NCI-H226 (cell line): ENCODE data around the gene SBF2.
"Not testable (repeated sequence)": the region's sequence is repeated elsewhere in the genome, so short reads cannot be mapped to it uniquely, and the experiment has no call there.

Experiments
- DNase-seq: peaks from one replicate; pipeline ENCODE4 v3.0.0-alpha.2; 2015

Gene SBF2

DNA sequence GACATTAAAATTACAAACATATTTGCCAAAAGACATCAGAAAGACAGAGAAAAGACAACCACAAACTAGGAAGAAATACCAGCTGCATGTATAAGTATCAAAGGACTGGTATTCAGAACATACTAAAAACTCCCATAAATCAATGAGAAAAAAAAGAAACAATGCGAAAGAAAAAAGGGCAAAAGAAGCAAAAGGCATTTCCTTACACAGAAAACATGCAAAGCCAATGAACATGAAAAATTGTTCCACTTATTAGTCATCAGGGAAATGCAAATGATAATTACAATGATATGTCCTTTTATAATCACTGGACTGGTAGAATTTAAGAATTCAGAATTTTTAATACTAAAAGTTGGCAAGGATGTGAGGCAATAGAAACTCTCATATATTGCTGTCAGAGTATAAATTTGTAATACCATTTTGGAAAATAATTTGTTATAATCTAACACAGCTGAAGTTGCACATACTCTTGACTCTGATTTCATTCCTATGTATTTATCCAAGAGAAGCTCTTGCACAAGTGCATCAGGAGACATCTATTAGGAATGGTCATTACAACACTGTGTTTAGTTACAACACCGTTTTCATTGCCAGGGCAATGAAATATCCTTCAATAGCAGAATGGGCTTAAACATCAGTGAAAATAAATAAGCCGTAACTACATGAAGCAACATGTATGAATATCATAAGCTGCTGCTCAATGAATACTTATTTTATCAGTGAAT is 350.5 kb downstream of the SBF2 start:
- peak; percentile 61 for DNase-seq

DNA sequence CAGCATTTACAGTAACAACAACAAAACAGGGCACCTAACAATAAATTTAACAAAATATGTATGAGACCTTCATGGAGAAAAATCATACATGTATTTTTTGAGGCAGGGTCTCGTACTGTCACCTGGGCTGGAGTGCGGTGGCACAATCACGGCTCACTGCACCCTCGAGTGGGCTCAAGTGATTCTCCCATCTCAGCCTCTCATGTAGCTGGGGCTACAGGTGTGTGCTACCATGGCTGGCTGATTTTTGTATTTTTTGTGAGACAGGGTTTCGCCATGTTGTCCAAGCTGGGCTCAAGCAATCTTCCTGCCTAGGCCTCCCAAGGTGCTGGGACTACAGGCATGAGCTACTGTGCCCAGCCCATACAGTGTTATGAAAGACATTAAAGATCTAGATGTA is 352.0 kb downstream of the SBF2 start:
- no peak for DNase-seq

DNA sequence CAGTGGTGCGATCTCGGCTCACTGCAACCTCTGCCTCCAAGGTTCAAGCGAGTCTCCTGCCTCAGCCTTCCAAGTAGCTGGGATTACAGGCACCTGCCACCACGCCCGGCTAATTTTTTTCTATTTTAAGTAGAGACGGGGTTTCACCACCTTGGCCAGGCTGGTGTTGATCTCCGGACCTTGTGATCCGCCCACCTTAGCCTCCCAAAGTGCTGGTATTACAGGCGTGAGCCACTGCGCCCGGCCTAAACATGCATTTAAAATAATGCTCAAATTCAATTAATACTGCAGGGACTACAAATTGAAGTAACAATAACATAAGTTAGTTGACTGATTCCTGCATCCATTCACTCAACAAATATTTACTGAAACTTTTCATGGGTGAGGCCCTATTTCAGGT is 354.9 kb downstream of the SBF2 start:
- DNase-seq = not testable (repeated sequence)

DNA sequence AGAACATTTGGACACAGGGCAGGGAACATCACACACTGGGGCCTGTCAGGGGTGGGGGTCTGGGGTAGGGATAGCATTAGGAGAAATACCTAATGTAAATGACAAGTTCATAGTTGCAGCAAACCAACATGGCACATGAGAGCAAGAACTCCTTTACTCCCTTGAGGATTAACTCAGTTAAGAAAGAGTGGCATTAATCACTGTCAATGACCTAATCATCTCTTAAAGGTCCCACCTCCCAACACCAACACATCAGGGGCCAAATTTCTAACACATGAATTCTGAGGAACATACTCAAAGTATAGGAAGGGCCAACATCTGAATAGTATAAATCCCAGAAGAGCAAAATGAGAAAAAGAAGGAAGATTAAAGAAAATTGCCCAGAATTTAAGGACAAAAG is 357.3 kb downstream of the SBF2 start:
- DNase-seq = peak; percentile 17

DNA sequence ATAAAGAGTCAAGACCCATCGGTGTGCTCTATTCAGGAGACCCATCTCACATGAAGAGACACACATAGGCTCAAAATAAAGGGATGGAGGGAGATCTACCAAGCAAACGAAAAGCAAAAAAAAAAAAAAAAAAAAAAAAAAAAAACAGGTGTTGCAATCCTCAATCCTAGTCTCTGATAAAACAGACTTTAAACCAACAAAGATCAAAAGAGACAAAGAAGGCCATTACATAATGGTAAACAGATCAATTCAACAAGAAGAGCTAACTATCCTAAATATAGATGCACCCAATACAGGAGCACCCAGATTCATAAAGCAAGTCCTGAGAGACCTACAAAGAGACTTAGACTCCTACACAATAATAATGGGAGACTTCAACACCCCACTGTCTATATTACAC is 361.2 kb downstream of the SBF2 start:
- DNase-seq = not testable (repeated sequence)

DNA sequence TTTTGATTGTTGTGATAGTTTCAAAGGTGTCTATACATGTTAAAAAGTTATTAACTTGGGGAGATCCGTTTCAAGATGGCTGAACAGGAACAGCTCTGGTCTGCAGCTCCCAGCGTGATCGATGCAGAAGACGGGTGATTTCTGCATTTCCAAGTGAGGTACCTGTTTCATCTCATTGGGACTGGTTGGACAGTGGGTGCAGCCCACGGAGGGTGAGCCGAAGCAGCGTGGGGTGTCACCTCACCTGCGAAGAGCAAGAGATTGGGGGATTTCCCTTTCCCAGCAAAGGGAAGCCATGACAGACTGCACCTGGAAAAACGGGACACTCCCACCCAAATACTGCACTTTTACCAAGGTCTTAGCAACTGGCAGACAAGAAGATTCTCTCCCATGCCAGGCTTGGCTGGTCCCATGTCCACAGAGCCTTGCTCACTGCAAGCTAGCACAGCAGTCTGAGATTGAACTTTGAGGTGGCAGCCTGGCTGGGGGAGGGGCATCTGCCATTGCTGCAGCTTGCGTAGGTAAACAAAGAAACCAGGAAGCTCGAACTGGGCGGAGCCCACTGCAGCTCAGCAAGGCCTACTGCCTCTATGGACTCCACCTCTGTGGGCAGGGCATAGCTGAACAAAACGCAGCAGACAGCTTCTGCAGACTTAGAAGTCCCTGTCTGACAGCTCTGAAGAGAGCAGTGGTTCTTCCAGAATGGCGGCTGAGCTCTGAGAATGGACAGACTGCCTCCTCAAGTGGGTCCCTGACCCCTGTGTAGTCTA is 363.3 kb downstream of the SBF2 start:
- DNase-seq = not testable (repeated sequence)

DNA sequence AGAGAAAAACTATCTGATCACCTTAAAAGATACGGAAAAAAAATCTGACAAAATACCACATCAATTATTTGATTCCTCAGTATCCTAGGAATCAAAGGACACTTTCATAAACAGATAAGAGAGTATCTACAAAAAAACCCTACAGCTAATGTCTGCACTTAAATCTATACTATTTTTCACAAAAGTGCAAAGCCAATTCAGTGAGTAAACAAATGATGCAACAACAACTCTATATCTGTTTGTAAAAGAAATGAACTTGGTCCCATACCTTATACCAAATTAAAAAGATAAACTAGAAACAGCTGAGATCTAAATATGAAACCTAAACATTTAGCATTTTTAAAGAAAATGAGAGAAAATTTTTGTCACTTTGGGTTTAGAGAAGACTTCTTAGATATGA is 366.3 kb downstream of the SBF2 start:
- DNase-seq = no peak

DNA sequence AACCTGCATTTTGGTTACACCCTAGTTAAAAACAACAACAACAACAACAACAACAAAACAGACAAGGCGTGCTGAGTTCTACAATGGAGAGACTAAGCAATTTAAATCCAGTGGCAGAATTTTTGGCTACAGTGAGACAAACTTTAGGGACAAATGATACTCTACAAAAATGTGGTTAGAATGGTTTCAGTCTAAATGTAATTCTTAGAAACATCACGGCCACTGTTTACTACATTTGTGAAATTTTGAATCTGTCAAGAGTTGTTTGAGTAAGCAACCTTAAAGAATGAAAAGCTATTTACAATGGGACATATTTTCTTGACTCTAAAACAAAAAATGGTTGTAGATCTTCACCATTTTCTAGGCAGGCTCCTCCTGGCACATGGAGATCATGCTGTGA is 370.7 kb downstream of the SBF2 start:
- DNase-seq = no peak

DNA sequence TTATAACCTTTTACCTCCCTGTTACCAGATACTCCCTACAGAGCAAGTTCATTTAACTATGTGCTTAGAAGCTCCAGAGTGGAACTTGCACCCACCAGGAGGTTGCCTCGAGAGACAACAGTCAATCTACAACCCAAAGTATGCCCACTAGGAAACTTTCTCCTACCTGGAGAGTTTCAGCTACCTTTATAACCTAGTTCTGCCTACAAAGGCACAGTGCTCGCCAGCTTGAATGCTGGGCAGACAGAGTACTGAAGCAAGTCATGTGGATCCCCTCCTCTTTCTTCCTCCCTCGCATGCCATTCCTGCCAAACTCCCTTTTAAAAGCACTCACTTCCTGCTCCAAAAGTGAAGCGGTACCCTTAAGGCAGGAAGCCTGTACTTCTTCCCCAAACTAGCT is 371.2 kb downstream of the SBF2 start:
- peak; percentile 70 for DNase-seq

DNA sequence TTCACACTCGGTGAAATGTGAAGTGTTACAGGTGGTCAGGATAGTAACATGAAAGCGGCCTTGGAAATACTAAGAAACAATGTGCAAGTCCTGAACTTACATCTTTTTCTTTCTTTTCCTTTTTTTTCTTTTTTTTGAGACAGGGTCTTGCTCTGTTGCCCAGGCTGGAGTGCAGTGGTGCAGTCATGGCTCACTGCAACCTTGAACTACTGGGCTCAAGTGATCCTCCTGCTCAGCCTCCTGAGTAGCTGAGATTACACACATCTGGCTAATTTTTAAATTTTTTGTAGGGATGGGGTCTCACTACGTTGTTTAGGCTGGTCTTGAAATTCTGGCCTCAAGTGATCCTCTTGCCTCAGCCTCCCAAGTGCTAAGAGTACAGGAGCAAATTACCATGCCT is 377.5 kb downstream of the SBF2 start:
- DNase-seq = no peak

DNA sequence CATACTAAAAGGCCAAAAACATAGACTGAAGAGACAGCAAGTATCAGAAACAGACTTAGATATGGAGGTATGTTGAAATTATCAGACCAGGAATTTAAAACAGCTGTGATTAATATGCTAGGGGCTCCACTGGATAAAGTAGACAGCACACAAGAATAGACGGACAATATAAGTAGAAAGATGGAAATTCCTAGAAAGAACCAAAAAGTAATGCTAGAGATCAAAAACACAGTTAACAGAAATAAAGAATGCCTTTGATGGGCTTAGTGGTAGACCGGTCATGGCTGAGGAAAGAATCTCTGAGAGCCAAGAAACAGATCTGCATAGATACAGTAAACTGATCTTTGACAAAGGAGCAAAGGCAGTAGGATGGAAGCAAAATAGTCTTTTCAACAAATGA is 380.0 kb downstream of the SBF2 start:
- no peak for DNase-seq

DNA sequence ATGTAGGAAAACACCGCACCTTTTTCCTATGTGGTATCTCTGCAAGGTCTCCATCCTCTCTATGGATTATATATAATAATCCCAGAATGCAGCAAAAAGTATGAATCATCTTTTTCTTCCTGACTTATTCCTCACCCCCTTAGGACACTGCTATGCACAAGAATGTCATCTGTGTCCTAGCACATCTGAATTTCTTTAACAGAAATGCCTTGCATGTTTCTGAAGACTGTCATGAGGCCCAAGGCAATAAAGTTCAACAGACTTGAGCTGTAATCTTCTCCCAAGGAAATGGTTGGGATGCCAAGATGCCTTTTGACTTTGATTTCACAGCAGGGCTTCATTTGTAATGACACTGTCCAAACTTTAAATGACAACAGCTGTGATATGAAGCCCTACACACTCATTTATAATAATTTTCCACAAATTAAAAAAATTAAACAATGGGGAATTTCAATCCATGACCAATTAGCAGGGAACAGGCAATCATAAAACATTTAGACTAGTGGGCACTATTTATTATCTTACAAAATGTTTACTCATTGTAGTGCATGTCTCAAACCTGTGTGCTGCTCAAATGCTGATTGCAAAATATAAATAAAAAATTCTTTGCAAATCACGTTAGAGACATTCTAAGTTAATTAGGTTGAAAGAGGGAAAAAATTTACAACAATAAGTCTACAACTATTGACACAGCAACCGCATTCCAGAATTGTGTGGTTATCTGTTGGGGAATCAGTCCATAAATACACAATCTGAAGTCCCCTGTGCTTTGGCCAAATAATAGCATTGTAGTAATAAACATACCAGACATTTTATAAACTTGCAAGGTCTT is 387.8 kb downstream of the SBF2 start:
- DNase-seq = peak; percentile 99

DNA sequence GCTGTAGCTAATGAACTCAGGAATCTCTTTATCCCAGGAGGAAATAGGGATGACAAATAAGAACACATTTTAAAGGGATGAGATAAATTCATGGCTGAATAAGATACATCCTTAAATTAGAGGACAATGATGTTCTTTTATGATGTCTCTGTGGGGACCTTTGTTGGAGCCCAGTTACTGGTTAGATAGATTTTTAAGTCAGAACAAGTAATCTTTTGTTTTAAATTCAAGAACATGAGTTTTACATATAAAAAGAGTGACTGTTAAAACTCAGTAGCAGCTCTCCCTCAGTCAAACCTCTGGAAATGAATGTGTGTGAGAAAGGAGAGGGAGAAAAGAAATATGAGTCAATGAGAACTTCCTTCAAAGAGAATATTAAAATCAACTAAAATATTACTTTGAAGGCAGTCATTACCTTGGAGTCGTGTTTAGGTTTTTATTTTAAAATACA is 388.5 kb downstream of the SBF2 start:
- no peak for DNase-seq

DNA sequence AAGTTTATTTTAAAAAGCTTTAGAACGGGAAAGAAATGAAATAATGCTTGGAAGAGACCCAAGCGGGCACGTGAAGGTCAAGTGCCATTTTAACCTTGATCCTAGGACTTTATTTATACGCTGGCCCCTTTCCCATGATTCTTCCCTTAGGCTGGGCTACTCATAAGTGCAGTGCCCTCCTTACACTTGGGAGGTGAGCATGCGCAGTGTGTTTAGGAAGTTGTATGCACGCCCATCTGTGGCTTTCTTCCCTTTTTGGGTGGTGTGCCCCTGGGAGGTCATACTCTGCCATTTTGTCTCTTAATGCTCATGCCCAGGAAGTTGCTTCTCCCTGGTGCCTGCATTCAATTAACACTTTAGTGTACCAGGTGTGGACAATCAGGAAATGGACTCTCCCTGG is 390.4 kb downstream of the SBF2 start:
- DNase-seq = no peak

DNA sequence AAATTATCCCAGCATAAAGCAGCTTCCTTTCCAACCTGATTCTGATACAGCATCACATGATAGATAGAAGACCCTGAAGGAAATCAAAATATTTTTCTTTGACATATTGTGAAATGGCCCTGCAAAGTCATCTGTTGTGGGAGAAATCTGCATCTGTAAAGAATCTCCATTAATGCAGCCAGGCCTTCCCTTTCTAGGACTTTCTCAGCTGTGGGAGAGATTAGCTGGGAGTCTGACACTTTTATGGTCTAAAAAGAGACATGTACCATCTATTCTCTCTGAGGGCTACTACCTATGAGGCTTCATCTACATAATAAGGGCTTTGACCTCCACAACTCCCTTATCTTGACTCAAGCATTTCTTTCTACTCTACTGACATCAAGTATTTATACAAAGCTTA is 392.1 kb downstream of the SBF2 start:
- peak; percentile 49 for DNase-seq

DNA sequence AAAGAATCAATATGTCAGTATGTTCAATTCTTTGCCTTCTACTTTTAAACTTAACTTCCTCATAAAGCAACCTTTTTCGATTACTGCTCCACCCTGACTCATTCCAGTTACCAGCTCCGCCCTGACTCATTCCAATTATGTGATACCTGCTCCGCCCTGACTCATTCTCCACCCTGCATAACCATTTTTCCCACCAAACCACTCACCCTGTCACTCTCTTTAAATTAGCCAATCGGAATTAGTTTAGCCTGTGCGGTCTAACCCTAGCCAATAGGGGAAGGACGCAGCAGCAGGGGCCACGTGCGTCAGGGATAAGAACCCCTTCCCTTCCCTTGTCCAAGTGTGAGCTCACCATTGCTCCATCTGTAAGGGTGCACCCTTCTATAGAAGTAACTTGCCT is 393.8 kb downstream of the SBF2 start:
- DNase-seq = peak; percentile 92

DNA sequence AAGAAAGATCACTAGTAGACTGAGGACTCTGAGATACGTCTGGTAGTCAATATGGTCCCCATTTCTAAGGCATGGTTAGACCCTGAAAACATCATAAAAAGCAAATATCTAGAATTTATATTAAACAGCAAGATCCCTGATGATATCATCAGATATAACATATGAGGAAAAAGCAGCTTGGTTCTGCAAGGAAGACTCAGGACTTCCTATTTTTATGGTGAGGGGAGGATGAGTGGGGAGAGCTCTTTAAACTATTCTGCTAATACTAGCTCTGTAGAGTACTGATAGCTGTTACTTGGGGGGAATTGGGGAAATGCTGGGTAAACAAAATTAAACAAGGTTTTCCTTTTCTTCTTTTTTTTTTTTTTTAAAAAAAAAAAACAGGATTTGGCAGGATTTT is 394.3 kb downstream of the SBF2 start:
- no peak for DNase-seq

DNA sequence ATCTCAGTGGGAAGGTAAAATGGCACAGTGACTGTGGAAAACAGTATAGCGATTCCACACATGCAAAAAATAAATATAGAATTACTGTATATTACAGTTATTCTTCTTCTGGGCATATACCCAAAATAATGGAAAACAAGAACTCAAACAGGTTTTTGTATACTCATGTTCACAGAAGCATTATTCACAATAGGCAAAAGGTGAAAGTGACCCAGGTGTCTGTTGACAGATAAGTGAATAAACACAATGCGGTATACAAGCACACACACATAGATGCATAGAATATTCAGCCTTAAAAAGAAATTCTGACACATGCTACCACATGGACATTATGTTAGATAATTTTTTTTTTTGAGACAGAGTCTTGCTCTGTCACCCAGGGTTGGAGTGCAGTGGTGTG is 397.1 kb downstream of the SBF2 start:
- no peak for DNase-seq

DNA sequence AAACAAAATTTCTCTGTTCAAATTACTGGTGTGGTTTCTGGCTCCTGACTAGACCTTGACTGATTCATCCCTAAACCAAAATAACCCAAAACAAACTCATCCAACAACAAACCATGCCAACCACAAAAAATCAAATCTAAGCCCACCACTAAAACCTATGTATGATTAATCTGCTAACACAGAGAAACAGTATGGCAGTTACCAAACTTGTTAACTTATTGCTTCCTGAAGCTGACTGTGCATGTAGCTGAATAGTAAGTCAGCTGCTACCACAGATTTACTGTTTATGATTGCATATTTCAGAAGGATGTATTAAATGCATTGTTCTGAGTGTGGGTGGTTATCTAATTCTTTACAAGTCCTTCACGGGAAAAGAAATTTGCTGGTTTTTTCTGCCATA is 399.0 kb downstream of the SBF2 start:
- DNase-seq = no peak

DNA sequence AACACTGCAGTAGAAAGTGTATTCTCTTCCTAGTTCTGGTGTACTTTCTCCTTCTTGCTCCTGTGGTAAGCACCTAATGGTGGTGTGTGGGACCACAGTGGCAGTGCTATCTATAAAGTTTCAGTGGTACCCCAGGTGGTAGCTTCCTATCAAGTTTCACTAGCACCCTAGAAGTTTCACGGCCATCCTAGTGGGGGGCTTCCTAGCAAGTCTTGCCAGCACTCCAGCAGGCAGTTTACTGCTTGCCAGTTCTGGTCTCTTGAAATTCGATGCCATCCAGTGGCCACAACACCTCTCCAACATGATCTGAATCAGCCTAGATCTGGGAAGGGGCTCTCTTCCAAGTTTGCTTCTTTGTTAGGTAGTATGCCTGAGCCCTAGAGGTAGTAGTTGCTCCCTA is 400.5 kb downstream of the SBF2 start:
- no peak for DNase-seq

DNA sequence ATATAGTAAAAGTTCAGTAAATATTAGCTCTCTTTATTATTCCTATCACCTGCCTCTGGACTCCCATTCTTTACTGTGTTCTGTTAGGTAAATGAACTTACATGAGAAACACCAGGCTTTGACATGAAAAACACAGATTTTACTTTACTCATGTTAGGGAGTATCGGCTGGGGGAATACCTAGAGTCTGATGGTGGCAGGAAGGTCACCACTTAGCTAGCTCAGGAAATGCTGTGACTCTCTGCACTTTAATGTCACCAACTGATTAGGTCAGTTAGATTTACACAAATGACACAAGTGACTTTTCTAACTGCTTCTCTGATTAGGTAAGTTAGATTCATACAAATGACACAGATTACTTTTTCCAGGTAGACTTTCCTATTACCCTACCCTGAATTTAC is 405.1 kb downstream of the SBF2 start:
- no peak for DNase-seq

DNA sequence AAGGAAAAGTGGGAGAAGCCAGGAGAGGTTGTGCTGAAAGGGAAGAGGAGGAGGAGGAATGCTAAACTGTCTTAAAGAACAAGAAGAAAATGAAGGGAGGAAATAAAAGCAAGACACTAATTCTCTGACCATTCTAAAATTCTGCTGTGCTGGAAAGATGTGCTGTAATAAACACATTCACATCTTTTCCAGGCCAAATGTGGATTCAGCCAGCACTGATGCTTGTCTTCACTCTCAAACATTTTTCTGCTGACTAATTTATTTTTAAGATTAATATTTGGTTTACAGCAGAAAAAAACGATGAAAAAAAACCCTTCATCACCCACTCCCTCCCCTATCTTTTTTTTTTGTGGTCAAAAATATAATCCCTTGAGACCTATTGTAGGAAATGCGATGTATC is 406.5 kb downstream of the SBF2 start:
- DNase-seq = no peak

DNA sequence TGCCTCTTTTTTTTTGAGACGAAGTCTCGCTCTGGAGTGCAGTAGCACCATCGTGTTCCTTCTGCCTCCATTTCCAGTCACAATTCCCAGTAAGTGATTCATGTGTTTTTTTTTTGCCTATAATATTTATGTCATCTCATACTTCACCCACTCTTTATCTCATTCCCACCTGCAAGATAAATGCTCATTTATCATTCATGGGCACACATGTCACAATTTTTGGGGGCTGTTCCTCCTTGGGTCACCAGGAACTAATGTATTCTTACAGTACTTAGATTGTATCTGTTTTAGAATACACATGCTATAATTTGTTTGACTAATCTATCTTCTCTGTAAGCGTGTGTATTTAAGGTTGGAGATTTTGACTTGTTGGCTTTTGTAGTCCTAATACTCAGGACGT is 407.4 kb downstream of the SBF2 start:
- DNase-seq = no peak

DNA sequence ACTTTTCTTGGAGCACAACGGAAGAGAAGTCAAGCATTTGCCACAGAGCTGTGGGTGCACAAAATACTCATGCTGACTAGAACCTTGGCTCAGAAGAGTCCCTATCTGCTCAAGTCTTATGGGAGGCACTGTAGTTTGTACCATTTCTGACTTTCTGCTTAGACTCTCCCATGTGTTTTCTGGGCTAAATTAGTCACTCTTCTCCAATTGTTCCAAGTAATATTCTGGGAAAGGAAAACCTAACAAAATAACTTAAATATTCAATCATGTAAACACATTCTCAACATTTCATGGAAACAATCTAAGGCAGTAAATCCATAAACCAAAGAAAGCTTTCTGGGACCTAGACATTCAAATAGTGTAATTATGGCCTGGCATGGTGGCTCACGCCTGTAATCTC is 409.4 kb downstream of the SBF2 start:
- no peak for DNase-seq
